CMK (cell line): ENCODE results near the gene RNU1-2.
"Not testable (repeated sequence)": the region's sequence is repeated elsewhere in the genome, so short reads cannot be mapped to it uniquely, and the experiment has no call there.

Source experiments
- DNase-seq: peaks from one replicate; pipeline ENCODE4 v3.0.0-alpha.2; 2010; ENCODE audit warnings: low read depth

Gene RNU1-2

GRCh38 chr1:16888860-16889816 is 6.6 kb upstream of the RNU1-2 start:
- DNase-seq = no peak

DNA sequence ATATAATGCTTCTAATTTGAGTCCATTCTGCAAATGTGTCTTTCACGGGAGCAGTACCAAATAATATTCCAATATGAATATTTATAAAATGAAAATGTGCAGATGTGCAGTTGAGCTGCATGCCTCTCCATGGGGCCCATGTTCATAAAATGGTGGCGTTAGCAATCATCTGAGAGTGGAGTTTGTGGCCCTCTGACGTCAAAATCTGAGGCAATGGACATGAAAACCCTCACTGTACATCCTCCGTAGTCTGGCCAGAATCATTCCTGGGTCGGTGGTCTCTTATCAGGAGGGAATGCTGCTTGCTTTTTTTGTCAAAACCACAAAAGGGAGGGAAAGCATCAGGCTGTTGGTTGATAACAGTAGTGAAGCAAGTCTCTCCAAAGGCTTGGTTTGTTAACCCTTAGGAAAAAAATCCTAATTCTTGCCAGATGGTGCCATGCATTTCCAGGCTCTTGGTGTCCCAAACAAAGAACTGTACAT is 5.2 kb upstream of the RNU1-2 start:
- peak; percentile 54 for DNase-seq

DNA sequence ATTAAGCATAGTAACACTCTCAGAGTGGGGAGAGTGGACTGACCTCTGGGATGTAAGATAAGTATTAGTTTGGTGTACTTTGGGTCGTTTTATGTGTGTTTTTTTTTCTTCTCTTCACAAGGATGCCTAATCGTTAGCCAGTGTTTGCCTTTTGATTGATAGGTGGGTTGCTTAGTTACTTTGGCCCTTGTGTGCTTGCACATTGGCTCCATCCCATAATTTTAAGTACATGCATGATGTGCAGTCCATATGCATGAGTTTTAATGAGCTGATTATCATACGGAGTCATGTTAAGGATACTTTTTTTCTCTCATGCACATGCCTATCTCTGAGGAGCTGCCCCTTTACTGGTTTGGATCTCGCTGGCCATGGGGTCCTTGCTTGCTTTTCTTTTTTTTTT is 4.7 kb upstream of the RNU1-2 start:
- not testable (repeated sequence) for DNase-seq

DNA sequence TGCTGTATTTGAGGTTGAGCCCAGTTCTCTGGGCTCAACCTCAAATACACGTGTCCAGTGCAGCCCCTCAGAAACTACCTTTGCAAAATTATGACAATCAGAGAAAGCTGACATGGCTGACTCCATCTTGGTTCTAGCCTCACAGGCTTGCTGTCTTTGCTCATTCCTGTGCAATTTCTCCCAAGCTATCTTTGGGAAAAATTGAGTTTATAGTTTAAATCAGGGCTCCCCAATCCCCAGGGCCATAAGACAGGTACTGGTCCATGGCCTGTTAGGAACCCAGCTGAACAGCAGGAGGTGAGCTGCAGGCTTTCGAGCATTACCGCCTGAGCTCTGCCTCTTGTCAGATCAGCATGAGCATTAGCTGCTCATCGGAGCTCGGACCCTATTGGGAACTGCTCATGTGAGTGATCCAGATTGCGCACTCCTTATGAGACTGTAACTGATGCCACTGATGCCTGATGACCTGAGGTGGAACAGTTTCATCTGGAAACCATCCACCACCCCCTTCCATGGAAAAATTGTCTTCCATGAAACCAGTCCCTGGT is 2.7 kb upstream of the RNU1-2 start:
- DNase-seq = not testable (repeated sequence)

GRCh38 chr1:16893796-16894195 is 2.0 kb upstream of the RNU1-2 start:
- not testable (repeated sequence) for DNase-seq

DNA sequence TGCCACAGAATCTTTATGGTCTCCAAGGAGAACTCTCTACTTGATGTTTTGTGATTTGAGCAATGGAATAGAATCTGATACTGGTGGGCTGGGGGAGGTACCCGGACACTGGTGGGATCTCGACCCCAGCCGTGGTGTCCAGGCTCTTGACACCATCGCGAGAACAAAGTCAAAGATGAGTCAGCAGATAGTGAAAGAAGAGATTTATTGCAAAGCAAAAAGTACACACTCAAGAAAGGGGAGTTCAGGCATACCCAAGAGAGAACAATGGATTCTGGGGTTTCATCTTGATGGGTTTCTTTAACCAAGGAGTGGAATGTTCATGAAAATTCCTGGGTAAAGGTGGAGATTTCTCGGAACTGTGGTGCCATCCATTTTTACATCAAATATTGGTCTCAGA is 1.4 kb upstream of the RNU1-2 start:
- DNase-seq = not testable (repeated sequence)

- not testable (repeated sequence) for DNase-seq
Measured at GRCh38 chr1:16895233-16895597, 565 bp upstream of the RNU1-2 start.

- DNase-seq = not testable (repeated sequence)
Measured at GRCh38 chr1:16896316-16897055, 706 bp downstream of the RNU1-2 start.

- DNase-seq = not testable (repeated sequence)
Measured at GRCh38 chr1:16897653-16898052, 1.9 kb downstream of the RNU1-2 start.

DNA sequence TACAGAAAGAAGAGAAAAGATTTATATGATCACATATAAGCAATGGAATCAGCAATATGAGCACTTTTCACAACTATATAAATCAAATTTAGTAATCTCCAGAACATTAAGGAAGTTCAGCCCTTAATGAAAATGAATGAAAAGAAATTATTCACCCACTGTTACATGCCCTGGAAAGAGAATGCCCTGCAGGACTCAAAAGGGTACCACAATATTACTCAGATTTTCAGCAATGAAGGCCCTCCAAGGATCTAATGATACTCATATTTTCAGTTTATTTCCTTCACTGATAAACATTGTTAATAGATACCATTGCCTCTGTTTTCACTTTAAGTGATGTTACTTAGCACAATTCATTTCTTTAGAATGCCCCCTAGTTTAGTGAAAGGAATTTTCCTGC is 2.5 kb downstream of the RNU1-2 start:
- DNase-seq = not testable (repeated sequence)

GRCh38 chr1:16899020-16899419 is 3.2 kb downstream of the RNU1-2 start:
- DNase-seq = not testable (repeated sequence)

- DNase-seq = no peak
Measured at GRCh38 chr1:16900751-16901150, 5.0 kb downstream of the RNU1-2 start.

DNA sequence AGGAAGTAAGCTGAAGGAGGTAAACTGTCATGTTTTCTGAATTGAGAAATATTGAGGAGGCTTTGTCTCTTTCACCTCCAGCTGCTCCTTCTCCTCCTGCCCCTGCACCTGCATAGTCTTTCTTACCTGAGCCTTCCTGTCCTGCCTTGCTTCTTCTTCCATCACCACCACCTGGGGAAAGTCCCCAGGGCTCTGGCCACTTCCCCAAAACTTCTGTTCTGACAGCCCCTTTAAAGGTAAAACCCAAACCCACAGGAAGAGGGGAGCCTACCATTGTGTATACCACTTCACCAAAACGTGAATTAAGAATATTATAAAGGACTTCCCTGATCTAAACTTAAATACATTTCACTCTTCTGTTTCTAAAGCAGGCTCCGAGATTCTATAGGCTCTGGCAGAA is 5.6 kb downstream of the RNU1-2 start:
- DNase-seq = not testable (repeated sequence)

DNA sequence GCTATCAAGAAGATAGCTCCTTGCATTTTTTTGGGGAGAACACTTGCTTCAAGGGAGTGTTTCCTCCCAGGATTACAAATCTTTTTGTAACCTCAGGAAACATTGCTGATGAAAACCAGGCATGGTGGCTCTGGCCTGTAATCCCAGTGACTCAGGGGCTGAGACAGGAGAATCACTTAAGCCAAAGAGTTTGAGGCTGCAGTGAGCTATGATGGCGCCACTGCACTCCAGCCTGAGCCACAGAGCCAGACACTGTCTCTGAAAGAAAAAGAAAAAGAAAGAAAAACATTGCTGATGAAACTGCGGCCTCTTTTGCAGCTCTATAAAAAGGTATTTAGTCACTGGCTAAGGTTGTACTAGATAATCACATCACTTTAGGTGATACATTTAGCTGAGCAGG is 7.3 kb downstream of the RNU1-2 start:
- DNase-seq = no peak

DNA sequence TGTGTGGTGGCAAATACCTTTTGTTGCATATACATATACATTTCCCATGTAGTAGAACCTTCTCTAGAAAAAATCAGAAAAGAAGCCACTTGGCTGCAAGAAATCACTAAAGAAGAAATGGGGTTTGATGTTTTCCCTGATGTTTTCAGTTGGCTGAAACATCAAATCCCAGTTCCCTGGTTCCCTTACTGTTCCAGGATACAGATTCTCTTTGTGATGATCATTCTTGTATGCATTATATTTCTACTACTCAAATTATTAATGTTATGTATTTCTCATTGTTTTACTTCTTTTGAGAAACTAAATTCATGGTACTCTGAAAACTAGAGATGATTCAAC is 7.6 kb downstream of the RNU1-2 start:
- DNase-seq = no peak

DNA sequence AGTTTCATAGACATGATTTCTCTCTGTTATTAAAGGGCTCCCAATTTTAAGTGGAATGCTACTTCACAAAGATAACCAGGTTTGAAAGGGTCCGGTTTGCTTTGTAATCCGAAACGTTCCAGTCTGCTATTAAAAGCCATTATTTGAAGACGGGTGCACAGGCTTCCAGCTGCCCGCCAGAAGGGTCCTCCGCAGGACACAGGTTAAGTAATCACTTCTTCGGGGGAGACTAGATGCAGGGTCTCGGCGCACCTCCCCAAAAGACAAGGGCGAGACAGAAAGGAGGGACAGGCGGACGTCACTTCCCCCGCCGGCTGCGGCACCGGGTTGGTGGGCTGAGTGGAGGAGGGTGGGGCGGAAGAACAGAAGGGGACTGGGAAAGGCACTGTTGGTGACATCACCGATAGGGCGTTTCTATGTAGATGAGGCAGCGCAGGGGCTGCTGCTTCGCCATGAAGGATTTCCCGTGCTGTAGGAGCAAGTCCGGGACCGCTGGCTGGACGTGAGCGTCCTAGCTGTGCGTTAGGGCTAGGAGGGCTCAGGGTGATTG is 8.9 kb downstream of the RNU1-2 start:
- peak; percentile 100 for DNase-seq

DNA sequence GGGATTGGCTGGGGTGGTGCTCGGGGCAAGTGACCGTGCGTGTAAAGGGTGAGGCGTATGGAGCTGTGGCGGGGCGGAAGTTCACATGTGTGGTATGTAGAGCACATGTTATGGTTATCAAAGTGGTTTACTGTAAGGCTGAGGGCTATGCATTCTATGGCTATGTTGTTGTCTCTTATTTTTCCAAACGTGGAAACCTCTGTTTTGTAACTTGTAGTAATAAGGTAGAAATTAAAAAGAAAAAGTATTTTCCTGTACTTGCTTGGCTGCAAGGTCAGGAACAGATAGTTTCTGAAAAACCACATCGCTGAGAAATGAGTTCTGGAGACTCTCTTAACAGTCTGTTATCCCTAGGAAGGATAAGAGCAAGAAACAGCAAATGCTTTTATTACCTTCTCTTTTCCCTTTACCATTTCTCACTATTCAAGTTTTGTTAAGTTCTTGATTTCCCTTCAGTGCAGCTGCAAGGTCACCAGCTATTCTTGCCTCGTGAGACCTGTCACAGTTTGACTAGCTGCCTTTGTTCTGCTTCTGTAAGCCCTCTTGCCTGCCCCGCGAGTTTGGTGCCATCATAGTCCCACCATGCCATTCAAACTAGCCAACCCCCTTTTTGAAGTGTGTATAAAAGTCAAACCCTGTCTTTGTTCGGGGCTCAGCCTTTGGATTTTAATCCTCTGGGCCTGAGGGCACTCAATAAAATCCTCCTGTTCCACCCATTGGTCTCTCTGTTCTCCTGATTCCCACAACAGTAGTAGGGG is 9.5 kb downstream of the RNU1-2 start:
- peak; percentile 94 for DNase-seq

- DNase-seq = no peak
Measured at GRCh38 chr1:16905868-16906702, 10.3 kb downstream of the RNU1-2 start.

- no peak for DNase-seq
Measured at GRCh38 chr1:16906873-16907272, 11.1 kb downstream of the RNU1-2 start.

DNA sequence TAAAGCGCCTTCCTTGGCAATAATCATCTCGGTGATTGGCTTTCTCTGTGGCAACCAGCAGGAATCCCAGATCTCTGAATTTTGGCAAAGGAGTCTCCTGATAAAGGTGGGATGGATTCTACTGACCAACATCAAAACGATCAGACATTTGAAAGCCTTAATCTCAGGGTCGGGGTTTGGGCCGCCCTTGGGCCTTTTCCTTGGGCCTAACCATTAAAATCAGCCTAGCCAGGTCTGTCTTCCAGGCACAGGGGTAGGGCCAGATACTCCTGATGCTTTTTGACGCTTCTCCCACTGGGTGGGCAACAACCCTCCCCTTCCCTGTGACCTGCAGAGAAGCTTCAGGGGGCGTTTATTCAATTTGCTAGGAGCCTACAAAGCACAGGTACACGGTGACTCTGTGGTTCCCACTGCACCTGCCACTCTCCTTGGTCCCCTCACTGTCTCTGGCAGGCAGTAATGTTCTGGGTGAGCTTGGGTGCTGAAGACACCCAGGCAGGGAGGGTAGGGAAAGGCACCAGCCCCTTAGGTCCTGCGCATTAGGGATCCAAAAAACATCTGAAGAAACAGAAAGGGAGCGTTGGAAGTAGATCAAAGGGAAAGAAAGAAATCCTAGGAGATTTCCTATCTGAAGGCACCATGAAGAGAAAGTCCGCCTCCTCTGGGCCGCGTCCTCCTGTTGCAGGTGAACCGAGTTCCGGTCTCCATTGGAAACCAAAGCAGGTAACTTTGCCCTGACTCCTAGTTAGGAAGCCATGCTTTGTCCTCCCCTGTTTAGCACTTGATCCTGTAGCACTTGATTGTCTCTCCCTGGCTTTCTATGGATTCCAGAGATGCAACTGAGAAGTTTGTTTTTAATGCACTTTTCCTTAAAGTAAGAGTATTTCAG is 12.3 kb downstream of the RNU1-2 start:
- no peak for DNase-seq
